ENCODE results near the gene GCN1.

The GCN1 gene, protein sequence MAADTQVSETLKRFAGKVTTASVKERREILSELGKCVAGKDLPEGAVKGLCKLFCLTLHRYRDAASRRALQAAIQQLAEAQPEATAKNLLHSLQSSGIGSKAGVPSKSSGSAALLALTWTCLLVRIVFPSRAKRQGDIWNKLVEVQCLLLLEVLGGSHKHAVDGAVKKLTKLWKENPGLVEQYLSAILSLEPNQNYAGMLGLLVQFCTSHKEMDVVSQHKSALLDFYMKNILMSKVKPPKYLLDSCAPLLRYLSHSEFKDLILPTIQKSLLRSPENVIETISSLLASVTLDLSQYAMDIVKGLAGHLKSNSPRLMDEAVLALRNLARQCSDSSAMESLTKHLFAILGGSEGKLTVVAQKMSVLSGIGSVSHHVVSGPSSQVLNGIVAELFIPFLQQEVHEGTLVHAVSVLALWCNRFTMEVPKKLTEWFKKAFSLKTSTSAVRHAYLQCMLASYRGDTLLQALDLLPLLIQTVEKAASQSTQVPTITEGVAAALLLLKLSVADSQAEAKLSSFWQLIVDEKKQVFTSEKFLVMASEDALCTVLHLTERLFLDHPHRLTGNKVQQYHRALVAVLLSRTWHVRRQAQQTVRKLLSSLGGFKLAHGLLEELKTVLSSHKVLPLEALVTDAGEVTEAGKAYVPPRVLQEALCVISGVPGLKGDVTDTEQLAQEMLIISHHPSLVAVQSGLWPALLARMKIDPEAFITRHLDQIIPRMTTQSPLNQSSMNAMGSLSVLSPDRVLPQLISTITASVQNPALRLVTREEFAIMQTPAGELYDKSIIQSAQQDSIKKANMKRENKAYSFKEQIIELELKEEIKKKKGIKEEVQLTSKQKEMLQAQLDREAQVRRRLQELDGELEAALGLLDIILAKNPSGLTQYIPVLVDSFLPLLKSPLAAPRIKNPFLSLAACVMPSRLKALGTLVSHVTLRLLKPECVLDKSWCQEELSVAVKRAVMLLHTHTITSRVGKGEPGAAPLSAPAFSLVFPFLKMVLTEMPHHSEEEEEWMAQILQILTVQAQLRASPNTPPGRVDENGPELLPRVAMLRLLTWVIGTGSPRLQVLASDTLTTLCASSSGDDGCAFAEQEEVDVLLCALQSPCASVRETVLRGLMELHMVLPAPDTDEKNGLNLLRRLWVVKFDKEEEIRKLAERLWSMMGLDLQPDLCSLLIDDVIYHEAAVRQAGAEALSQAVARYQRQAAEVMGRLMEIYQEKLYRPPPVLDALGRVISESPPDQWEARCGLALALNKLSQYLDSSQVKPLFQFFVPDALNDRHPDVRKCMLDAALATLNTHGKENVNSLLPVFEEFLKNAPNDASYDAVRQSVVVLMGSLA (N-terminal part only)

GRCh38 chr12:120194534-120195395 lies at the start of gene GCN1:
Gene GCN1 (minus strand): TSS chr12:120194715. CDS start chr12:120194697, 18 bp downstream.
- H3K9me3 ChIP-seq (ENCODE audit: control insufficient read depth, insufficient read depth, low read length) = no peaks in the 10 kb centered on the region

DNA sequence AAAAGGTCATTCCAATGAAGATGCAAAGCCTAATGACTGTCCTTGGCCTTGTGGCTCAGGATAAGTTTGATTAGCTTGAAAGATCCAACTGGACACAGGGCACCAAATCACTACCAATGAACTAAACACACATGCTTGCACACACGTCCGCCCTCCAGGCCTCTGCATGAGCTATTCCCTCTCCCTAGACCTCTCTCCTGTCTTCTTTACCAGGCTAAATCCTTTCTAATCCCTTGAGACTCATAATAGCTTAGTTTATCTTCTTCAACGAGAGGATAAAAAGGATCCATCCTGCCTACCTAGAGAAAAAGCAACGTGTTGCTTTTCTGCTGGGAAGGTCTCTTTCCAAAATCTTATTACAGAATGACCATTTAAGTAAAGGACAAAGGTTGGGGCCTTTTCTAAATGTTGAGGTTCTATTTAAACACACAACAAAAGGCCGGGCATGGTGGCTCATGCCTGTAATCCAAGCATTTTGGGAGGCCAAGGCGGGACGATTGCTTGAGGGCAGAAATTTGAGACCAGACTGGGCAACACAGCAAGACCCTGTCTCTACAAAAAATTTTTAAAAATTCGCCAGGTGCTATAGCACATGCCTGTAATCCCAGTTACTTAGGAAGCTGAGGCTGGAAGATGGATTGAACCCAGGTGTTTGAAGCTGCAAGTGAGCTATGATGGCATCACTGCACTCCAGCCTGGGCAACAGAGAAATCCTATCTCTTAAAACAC lies 48.6 kb upstream of the GCN1 start:
- Histone ChIP-seq H3K27ac (ENCODE audit: low read depth, low read length) (no peak overlapping the region), H3K36me3 (ENCODE audit: control insufficient read depth, insufficient read depth, low read length) (no peaks in the 10 kb centered on the region), H3K4me1 (ENCODE audit: control insufficient read depth, insufficient read depth, low read length) (peaks cover 24% of the 10 kb centered on the region), H3K27me3 (ENCODE audit: control insufficient read depth, insufficient read depth, low read length) (no peaks in the 10 kb centered on the region), H3K9me3 (ENCODE audit: control insufficient read depth, insufficient read depth, low read length) (no peaks in the 10 kb centered on the region), H3K4me3 (ENCODE audit: low read depth, low read length) (no peak overlapping the region), H3K9ac (ENCODE audit: low read depth, low read length) (no peak overlapping the region)

More at GRCh38 chr12:120194534-120195395, at the start of gene GCN1:
- no peaks in the 10 kb centered on the region for H3K27me3 ChIP-seq (ENCODE audit: control insufficient read depth, insufficient read depth, low read length)
- H3K9ac ChIP-seq (ENCODE audit: low read depth, low read length) = peak within 1 kb of the TSS; percentile 97
- H3K27ac ChIP-seq (ENCODE audit: low read depth, low read length) = peak within 1 kb of the TSS; percentile 97
- H3K36me3 ChIP-seq (ENCODE audit: control insufficient read depth, insufficient read depth, low read length) = peaks cover 64% of the 10 kb centered on the region
- peak within 1 kb of the TSS; percentile 92 for H3K4me3 ChIP-seq (ENCODE audit: low read depth, low read length)
- H3K4me1 ChIP-seq (ENCODE audit: control insufficient read depth, insufficient read depth, low read length) = peaks cover 11% of the 10 kb centered on the region; the same call in 1 of the 2 replicates

DNA sequence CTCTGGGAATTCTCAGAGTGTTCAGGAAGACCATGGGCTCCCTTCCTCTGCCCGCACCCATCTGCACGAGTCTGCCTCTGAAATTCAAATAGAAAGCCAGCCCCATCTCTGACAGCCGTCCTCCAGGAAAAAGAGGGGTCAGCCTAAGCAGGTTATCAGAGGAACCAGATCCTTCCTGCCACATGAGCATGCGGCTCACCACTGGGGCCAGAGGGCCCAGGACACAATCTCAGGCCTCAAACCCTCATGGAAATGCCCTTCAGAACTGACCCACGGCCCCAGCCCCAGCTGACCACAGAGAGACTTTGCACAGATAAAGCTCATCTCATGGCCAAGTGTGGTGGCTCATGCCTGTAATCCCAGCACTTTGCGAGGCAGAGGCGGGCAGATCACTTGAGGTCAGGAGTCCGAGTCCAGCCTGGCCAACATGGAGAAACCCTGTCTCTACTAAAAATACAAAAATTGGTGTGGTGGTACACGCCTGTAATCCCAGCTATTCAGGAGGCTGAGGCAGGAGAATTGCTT lies 47.8 kb upstream of the GCN1 start:
- peaks cover 23% of the 10 kb centered on the region for H3K4me1 ChIP-seq (ENCODE audit: control insufficient read depth, insufficient read depth, low read length)

DNA sequence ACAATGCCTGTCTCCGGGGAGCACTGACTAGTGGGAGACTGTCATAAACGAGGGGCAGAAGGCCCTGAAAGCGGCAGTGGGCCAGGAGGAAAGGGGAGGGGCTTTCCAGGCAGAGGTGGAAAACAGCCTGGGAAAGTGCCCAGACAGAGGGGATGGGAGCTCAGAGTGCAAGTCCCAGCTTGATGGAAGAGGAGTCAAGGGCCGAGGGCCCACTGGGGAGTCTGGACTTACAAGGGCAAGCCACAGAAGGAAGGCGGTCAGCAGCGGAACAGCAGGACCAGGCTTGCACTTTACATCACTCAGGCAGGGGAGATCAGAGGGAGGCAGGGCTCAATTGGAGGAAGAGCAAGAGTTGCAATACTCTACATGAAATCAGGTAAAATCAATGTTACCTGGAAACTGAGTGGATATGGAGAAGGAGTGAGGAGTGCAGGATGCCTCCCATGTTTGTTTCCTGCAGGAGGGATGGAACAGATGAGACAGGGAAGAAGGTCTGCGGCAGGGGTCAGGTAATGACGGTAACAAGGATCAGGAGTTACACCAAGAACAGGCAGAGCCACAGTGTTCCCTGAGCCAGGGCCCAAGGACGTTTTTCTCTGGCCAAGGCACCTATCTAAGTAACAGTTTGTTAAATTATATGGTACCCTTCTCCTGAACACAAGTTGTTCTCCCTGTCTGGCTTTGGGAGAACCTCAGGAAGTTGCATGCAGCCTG lies 47.2 kb upstream of the GCN1 start:
- Histone ChIP-seq H3K4me1 (ENCODE audit: control insufficient read depth, insufficient read depth, low read length) (peaks cover 24% of the 10 kb centered on the region), H3K9me3 (ENCODE audit: control insufficient read depth, insufficient read depth, low read length) (no peaks in the 10 kb centered on the region), H3K27me3 (ENCODE audit: control insufficient read depth, insufficient read depth, low read length) (no peaks in the 10 kb centered on the region), H3K4me3 (ENCODE audit: low read depth, low read length) (no peak overlapping the region), H3K9ac (ENCODE audit: low read depth, low read length) (no peak overlapping the region), H3K36me3 (ENCODE audit: control insufficient read depth, insufficient read depth, low read length) (no peaks in the 10 kb centered on the region), H3K27ac (ENCODE audit: low read depth, low read length) (no peak overlapping the region)

More for the DNA sequence above, 47.8 kb upstream of the GCN1 start:
- Histone ChIP-seq H3K9ac (ENCODE audit: low read depth, low read length) (no peak overlapping the region), H3K27me3 (ENCODE audit: control insufficient read depth, insufficient read depth, low read length) (no peaks in the 10 kb centered on the region), H3K36me3 (ENCODE audit: control insufficient read depth, insufficient read depth, low read length) (no peaks in the 10 kb centered on the region), H3K27ac (ENCODE audit: low read depth, low read length) (no peak overlapping the region), H3K9me3 (ENCODE audit: control insufficient read depth, insufficient read depth, low read length) (no peaks in the 10 kb centered on the region), H3K4me3 (ENCODE audit: low read depth, low read length) (no peak overlapping the region)

DNA sequence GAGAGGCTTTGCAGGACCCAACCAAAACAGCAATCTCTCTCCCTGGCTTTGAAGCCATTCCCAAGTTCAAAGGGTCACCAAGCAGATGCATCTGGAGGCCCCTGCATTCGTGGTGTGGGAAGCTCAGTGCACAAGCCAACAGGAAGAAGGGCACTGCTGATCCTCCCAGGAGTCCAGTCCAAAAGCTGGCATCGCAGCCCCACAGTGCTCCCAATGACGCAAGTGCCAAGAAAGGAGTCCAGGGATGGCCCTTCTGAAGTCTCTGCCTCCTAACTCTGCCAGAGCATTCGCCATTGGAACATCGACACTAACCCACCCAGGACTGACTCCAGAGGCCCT lies 45.9 kb upstream of the GCN1 start:
- Histone ChIP-seq H3K36me3 (ENCODE audit: control insufficient read depth, insufficient read depth, low read length) (no peaks in the 10 kb centered on the region), H3K27ac (ENCODE audit: low read depth, low read length) (no peak overlapping the region), H3K4me1 (ENCODE audit: control insufficient read depth, insufficient read depth, low read length) (peaks cover 30% of the 10 kb centered on the region)

GRCh38 chr12:120239776-120240494 lies 45.4 kb upstream of the GCN1 start:
- Histone ChIP-seq H3K4me3 (ENCODE audit: low read depth, low read length) (no peak overlapping the region), H3K27me3 (ENCODE audit: control insufficient read depth, insufficient read depth, low read length) (no peaks in the 10 kb centered on the region), H3K4me1 (ENCODE audit: control insufficient read depth, insufficient read depth, low read length) (peaks cover 33% of the 10 kb centered on the region), H3K9me3 (ENCODE audit: control insufficient read depth, insufficient read depth, low read length) (no peaks in the 10 kb centered on the region), H3K9ac (ENCODE audit: low read depth, low read length) (no peak overlapping the region), H3K27ac (ENCODE audit: low read depth, low read length) (no peak overlapping the region), H3K36me3 (ENCODE audit: control insufficient read depth, insufficient read depth, low read length) (no peaks in the 10 kb centered on the region)

More for the DNA sequence above, 45.9 kb upstream of the GCN1 start:
- no peak overlapping the region for H3K4me3 ChIP-seq (ENCODE audit: low read depth, low read length)
- H3K9me3 ChIP-seq (ENCODE audit: control insufficient read depth, insufficient read depth, low read length) = no peaks in the 10 kb centered on the region
- H3K9ac ChIP-seq (ENCODE audit: low read depth, low read length) = no peak overlapping the region
- H3K27me3 ChIP-seq (ENCODE audit: control insufficient read depth, insufficient read depth, low read length) = no peaks in the 10 kb centered on the region

DNA sequence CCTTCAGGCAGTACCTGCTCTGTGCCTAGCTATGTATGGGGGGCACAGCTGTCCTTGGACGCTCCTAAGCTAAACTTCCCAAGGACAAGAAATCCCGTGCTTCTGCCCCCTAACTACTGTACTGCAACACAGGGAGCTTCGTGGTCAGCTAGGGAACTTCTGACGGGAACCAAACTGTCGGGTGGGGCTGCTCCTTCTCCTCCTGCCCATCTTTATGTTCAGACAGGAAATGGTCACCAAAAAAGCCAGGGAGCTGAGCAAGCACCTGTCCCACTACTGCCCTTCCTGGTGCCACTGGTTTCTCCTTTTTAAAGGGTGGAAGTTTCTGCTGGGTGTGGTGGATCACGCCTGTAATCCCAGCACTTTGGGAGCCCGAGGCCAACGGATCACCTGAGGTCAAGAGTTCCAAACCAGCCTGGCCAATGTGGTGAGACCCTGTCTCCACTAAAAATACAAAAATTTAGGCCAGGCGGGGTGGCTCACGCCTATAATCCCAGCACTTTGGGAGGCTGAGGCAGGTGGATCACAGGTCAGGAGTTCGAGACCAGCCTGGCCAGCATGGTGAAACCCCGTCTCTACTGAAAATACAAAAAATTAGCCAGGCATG lies 44.4 kb upstream of the GCN1 start:
- no peaks in the 10 kb centered on the region for H3K27me3 ChIP-seq (ENCODE audit: control insufficient read depth, insufficient read depth, low read length)
- H3K27ac ChIP-seq (ENCODE audit: low read depth, low read length) = no peak overlapping the region
- peaks cover 41% of the 10 kb centered on the region for H3K4me1 ChIP-seq (ENCODE audit: control insufficient read depth, insufficient read depth, low read length)
- H3K9ac ChIP-seq (ENCODE audit: low read depth, low read length) = no peak overlapping the region
- H3K36me3 ChIP-seq (ENCODE audit: control insufficient read depth, insufficient read depth, low read length) = no peaks in the 10 kb centered on the region
- no peak overlapping the region for H3K4me3 ChIP-seq (ENCODE audit: low read depth, low read length)
- no peaks in the 10 kb centered on the region for H3K9me3 ChIP-seq (ENCODE audit: control insufficient read depth, insufficient read depth, low read length)

GRCh38 chr12:120238217-120238616 lies 43.7 kb upstream of the GCN1 start:
- Histone ChIP-seq H3K4me1 (ENCODE audit: control insufficient read depth, insufficient read depth, low read length) (peaks cover 48% of the 10 kb centered on the region), H3K27me3 (ENCODE audit: control insufficient read depth, insufficient read depth, low read length) (no peaks in the 10 kb centered on the region), H3K36me3 (ENCODE audit: control insufficient read depth, insufficient read depth, low read length) (no peaks in the 10 kb centered on the region), H3K9me3 (ENCODE audit: control insufficient read depth, insufficient read depth, low read length) (no peaks in the 10 kb centered on the region), H3K4me3 (ENCODE audit: low read depth, low read length) (no peak overlapping the region), H3K27ac (ENCODE audit: low read depth, low read length) (no peak overlapping the region), H3K9ac (ENCODE audit: low read depth, low read length) (no peak overlapping the region)
